ENCODE data around the gene PRKCZ. TPM values are rescaled to one million over a fixed set of nuclear protein-coding genes. Genes with fewer than 3 reads are reported as not detected.

Gene PRKCZ
- total and polyA plus RNA-seq, 2 experiments from 2014 or later, result 26.2 to 36.9 TPM

DNA sequence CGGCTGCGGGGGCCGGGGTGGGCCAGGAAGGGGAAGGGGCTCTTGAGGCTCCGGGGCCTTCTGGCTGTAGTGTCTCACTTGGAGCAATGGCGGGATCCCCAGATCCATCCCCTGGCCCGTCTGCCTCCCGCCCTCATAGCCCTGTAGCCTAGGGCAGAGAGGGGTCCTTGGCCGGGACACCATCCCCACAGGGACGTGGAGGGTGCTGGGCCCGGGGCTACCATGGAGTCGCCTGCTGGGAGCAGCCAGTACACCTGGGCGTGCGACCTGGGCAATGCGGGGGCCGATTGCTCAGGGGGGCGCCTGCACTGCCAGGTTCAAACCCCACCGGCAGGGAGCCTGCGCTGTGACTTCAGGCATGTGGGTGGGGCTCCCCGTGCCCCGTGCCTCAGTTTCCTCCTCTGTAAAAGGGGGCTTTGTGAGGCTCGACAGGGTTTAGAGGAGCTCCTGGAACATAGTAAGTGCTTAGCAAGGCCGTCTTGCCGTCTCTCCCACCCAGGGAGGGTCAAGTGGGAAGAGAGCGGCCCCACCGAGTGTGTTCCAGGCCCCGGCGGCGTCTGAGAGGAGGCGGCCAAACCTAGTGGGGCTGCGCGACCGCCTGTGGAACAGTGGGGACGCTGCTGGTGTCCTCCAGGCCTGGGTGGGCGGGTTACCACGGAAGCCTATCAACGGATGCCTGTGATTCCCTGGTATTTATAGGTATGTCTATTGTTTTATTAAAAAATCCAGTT, 20.8 kb downstream of the PRKCZ start:
- H3K27me3 Mint-ChIP-seq (ENCODE audit: insufficient read depth, low read depth, poor library complexity), result peaks cover 12% of the 10 kb centered on the region
- no peaks in the 10 kb centered on the region; the same call in 2 of the 3 replicates for H3K9me3 Mint-ChIP-seq
- H3K4me1 Mint-ChIP-seq, result peaks cover 20% of the 10 kb centered on the region
- ATAC-seq (no peak), DNase-seq (ENCODE audit: low spot score) (no peak)
- H3K27ac Mint-ChIP-seq, result no peak overlapping the region
- peaks cover 6% of the 10 kb centered on the region for H3K36me3 Mint-ChIP-seq (ENCODE audit: low read depth)
- H3K36me3 ChIP-seq (ENCODE audit: insufficient read depth), result no peaks in the 10 kb centered on the region
- 0 out of 2 replicates have a peak, but pooled peaks cover 6% of the 10 kb centered on the region for H4K20me1 ChIP-seq (replicated peaks; ENCODE audit: insufficient read depth)
- H3K27ac ChIP-seq (ENCODE audit: low read depth), result no peak overlapping the region
- TF ChIP-seq CREB1 (CRISPR knock-in tag; IDR thresholded peaks at IDR 0.05; ENCODE audit: low read depth) (no peak), STAT1 (IDR thresholded peaks at IDR 0.05; ENCODE audit: unreplicated experiment) (no peak), EZH2phosphoT487 (IDR thresholded peaks at IDR 0.05; ENCODE audit: unreplicated experiment) (no peak), EZH2 (IDR thresholded peaks at IDR 0.05; ENCODE audit: low read depth, unreplicated experiment) (no peak)
- TF ChIP-seq, protein P1, sequence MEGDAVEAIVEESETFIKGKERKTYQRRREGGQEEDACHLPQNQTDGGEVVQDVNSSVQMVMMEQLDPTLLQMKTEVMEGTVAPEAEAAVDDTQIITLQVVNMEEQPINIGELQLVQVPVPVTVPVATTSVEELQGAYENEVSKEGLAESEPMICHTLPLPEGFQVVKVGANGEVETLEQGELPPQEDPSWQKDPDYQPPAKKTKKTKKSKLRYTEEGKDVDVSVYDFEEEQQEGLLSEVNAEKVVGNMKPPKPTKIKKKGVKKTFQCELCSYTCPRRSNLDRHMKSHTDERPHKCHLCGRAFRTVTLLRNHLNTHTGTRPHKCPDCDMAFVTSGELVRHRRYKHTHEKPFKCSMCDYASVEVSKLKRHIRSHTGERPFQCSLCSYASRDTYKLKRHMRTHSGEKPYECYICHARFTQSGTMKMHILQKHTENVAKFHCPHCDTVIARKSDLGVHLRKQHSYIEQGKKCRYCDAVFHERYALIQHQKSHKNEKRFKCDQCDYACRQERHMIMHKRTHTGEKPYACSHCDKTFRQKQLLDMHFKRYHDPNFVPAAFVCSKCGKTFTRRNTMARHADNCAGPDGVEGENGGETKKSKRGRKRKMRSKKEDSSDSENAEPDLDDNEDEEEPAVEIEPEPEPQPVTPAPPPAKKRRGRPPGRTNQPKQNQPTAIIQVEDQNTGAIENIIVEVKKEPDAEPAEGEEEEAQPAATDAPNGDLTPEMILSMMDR (conservative IDR thresholded peaks at IDR 0.05; ENCODE audit: low read depth in 2 of 2), result no peak
- TF ChIP-seq, protein P2, sequence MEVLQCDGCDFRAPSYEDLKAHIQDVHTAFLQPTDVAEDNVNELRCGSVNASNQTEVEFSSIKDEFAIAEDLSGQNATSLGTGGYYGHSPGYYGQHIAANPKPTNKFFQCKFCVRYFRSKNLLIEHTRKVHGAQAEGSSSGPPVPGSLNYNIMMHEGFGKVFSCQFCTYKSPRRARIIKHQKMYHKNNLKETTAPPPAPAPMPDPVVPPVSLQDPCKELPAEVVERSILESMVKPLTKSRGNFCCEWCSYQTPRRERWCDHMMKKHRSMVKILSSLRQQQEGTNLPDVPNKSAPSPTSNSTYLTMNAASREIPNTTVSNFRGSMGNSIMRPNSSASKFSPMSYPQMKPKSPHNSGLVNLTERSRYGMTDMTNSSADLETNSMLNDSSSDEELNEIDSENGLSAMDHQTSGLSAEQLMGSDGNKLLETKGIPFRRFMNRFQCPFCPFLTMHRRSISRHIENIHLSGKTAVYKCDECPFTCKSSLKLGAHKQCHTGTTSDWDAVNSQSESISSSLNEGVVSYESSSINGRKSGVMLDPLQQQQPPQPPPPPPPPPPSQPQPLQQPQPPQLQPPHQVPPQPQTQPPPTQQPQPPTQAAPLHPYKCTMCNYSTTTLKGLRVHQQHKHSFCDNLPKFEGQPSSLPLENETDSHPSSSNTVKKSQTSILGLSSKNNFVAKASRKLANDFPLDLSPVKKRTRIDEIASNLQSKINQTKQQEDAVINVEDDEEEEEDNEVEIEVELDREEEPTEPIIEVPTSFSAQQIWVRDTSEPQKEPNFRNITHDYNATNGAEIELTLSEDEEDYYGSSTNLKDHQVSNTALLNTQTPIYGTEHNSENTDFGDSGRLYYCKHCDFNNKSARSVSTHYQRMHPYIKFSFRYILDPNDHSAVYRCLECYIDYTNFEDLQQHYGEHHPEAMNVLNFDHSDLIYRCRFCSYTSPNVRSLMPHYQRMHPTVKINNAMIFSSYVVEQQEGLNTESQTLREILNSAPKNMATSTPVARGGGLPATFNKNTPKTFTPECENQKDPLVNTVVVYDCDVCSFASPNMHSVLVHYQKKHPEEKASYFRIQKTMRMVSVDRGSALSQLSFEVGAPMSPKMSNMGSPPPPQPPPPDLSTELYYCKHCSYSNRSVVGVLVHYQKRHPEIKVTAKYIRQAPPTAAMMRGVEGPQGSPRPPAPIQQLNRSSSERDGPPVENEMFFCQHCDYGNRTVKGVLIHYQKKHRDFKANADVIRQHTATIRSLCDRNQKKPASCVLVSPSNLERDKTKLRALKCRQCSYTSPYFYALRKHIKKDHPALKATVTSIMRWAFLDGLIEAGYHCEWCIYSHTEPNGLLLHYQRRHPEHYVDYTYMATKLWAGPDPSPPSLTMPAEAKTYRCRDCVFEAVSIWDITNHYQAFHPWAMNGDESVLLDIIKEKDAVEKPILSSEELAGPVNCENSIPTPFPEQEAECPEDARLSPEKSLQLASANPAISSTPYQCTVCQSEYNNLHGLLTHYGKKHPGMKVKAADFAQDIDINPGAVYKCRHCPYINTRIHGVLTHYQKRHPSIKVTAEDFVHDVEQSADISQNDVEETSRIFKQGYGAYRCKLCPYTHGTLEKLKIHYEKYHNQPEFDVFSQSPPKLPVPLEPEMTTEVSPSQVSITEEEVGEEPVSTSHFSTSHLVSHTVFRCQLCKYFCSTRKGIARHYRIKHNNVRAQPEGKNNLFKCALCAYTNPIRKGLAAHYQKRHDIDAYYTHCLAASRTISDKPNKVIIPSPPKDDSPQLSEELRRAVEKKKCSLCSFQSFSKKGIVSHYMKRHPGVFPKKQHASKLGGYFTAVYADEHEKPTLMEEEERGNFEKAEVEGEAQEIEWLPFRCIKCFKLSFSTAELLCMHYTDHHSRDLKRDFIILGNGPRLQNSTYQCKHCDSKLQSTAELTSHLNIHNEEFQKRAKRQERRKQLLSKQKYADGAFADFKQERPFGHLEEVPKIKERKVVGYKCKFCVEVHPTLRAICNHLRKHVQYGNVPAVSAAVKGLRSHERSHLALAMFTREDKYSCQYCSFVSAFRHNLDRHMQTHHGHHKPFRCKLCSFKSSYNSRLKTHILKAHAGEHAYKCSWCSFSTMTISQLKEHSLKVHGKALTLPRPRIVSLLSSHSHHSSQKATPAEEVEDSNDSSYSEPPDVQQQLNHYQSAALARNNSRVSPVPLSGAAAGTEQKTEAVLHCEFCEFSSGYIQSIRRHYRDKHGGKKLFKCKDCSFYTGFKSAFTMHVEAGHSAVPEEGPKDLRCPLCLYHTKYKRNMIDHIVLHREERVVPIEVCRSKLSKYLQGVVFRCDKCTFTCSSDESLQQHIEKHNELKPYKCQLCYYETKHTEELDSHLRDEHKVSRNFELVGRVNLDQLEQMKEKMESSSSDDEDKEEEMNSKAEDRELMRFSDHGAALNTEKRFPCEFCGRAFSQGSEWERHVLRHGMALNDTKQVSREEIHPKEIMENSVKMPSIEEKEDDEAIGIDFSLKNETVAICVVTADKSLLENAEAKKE (CRISPR knock-in tag; IDR thresholded peaks at IDR 0.05), result no peak
- H2AFZ ChIP-seq, result no peak overlapping the region
- no peaks in the 10 kb centered on the region for H3K9me2 ChIP-seq (ENCODE audit: insufficient read depth)
- H3K27me3 ChIP-seq (ENCODE audit: insufficient read depth), result no peaks in the 10 kb centered on the region
- H3K4me3 ChIP-seq, result no peak overlapping the region
- no peak overlapping the region for H3K4me3 Mint-ChIP-seq
- no peaks in the 10 kb centered on the region for H3F3A ChIP-seq (replicated peaks; ENCODE audit: low read depth)
- H3K4me1 ChIP-seq (ENCODE audit: insufficient read depth), result no peaks in the 10 kb centered on the region
- H3K4me2 ChIP-seq, result no peak overlapping the region
- peaks cover 41% of the 10 kb centered on the region for H3K79me2 ChIP-seq (replicated peaks; ENCODE audit: insufficient read depth)
